ENCODE data around the gene HOXA1. TPM values are rescaled to one million over a fixed set of nuclear protein-coding genes. Genes with fewer than 3 reads are reported as not detected.

HOXA1 gene
- total and polyA plus RNA-seq, 2 experiments from 2014 or later = 0.07 to 0.42 TPM

- TF ChIP-seq, protein P1, sequence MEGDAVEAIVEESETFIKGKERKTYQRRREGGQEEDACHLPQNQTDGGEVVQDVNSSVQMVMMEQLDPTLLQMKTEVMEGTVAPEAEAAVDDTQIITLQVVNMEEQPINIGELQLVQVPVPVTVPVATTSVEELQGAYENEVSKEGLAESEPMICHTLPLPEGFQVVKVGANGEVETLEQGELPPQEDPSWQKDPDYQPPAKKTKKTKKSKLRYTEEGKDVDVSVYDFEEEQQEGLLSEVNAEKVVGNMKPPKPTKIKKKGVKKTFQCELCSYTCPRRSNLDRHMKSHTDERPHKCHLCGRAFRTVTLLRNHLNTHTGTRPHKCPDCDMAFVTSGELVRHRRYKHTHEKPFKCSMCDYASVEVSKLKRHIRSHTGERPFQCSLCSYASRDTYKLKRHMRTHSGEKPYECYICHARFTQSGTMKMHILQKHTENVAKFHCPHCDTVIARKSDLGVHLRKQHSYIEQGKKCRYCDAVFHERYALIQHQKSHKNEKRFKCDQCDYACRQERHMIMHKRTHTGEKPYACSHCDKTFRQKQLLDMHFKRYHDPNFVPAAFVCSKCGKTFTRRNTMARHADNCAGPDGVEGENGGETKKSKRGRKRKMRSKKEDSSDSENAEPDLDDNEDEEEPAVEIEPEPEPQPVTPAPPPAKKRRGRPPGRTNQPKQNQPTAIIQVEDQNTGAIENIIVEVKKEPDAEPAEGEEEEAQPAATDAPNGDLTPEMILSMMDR (IDR thresholded peaks at IDR 0.05; ENCODE audit: low read depth, low read length) = no peak
- H3K4me1 ChIP-seq (ENCODE audit: low read depth) = peaks cover 4% of the 10 kb centered on the region
- no peak overlapping the region for H3K4me3 ChIP-seq
- peaks cover 100% of the 10 kb centered on the region for H3K27me3 ChIP-seq
- H3K27ac ChIP-seq = no peak overlapping the region
- DNase-seq (ENCODE audit: low read depth in 1 of 2, low spot score in 1 of 2) = no peak
- H3K36me3 ChIP-seq = no peaks in the 10 kb centered on the region
- H3K9me3 ChIP-seq (ENCODE audit: low read depth) = no peaks in the 10 kb centered on the region
These were observed 42.0 kb upstream of the HOXA1 start for GRCh38 chr7:27137640-27138315.

DNA sequence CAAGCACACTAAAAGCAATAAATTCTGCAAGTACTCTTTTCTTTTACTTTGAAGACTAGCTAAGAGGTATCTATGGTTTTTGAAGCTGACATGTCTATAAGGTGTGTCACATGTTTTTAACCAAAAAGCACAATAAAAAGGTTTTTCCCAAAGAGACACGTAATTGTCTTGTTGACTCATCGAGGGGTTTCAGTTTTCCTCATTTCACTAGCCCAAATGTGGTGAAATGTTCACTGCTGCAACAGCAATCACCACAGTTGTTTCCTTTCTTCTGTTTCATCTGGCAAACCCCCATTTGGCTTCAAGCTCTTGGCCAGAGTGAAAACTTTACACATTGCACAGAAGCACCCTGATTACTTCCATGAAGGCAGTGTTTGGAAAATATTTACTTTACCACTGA lies 38.6 kb upstream of the HOXA1 start:
- DNase-seq (ENCODE audit: low read depth in 1 of 2, low spot score in 1 of 2) = peak in 1 of 2 donors; percentile 41
- Histone ChIP-seq H3K27ac (no peak overlapping the region), H3K4me1 (ENCODE audit: low read depth) (peaks cover 1% of the 10 kb centered on the region), H3K4me3 (no peak overlapping the region), H3K36me3 (no peaks in the 10 kb centered on the region), H3K27me3 (peaks cover 100% of the 10 kb centered on the region), H3K9me3 (ENCODE audit: low read depth) (no peaks in the 10 kb centered on the region)
- TF ChIP-seq, protein P1 (IDR thresholded peaks at IDR 0.05; ENCODE audit: low read depth, low read length) = no peak

GRCh38 chr7:27133409-27134231 lies 37.8 kb upstream of the HOXA1 start:
- TF ChIP-seq, protein P1 (IDR thresholded peaks at IDR 0.05; ENCODE audit: low read depth, low read length) = no peak
- Histone ChIP-seq H3K36me3 (no peaks in the 10 kb centered on the region), H3K4me3 (no peak overlapping the region), H3K27ac (no peak overlapping the region), H3K27me3 (peaks cover 100% of the 10 kb centered on the region), H3K9me3 (ENCODE audit: low read depth) (no peaks in the 10 kb centered on the region), H3K4me1 (ENCODE audit: low read depth) (no peaks in the 10 kb centered on the region)
- DNase-seq (ENCODE audit: low read depth in 1 of 2, low spot score in 1 of 2) = no peak

GRCh38 chr7:27132978-27133377 lies 37.2 kb upstream of the HOXA1 start:
- no peak for DNase-seq (ENCODE audit: low read depth in 1 of 2, low spot score in 1 of 2)
- no peak overlapping the region for H3K27ac ChIP-seq
- H3K9me3 ChIP-seq (ENCODE audit: low read depth) = no peaks in the 10 kb centered on the region
- H3K27me3 ChIP-seq = peaks cover 100% of the 10 kb centered on the region
- no peaks in the 10 kb centered on the region for H3K36me3 ChIP-seq
- TF ChIP-seq, protein P1 (IDR thresholded peaks at IDR 0.05; ENCODE audit: low read depth, low read length) = no peak
- no peak overlapping the region for H3K4me3 ChIP-seq
- no peaks in the 10 kb centered on the region for H3K4me1 ChIP-seq (ENCODE audit: low read depth)

- Histone ChIP-seq H3K36me3 (no peaks in the 10 kb centered on the region), H3K27ac (no peak overlapping the region), H3K4me1 (ENCODE audit: low read depth) (no peaks in the 10 kb centered on the region), H3K27me3 (peaks cover 100% of the 10 kb centered on the region), H3K4me3 (no peak overlapping the region), H3K9me3 (ENCODE audit: low read depth) (no peaks in the 10 kb centered on the region)
- DNase-seq (ENCODE audit: low read depth in 1 of 2, low spot score in 1 of 2) = no peak
- TF ChIP-seq, protein P1 (IDR thresholded peaks at IDR 0.05; ENCODE audit: low read depth, low read length) = no peak
These were observed 36.4 kb upstream of the HOXA1 start for GRCh38 chr7:27132214-27132613.

All from cardiac muscle cell (in vitro differentiated cells and primary cell).